Measurements from ENCODE around the gene AKAP8L.

DNA sequence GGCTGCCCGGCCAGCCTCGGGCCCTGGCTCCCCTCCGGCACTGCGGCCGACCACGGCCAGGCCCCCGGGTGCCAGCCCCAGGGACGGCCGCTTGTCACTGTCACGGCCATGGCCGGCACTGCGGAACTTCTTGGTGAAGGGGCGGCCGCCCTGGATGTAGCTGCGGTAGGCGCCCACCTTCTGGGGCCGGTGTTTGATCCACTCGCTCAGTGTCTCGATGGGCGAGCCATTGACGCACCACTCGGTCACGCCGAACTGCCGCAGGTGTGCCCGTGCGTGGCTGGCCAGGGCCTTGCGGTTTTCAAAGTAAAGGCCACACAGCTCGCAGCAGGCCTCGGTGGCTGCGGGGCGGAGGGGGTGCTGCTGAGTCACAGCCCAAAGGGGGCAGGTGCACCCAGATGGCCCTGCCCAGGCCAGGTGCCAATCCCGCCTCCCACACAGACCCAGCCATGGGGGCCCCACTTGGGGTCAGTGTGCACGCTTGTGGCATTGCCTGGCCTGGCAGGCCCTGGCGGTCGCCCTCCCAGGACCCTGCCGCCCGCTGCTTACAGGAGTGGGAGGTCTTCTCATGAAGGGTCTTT is 6.0 kb upstream of the AKAP8L start:
- no peak for TF ChIP-seq EZH2 (IDR thresholded peaks at IDR 0.05; ENCODE audit: insufficient read depth, poor library complexity, severe bottlenecking)
- TF ChIP-seq EZH2phosphoT487 (IDR thresholded peaks at IDR 0.05; ENCODE audit: insufficient read depth, low read depth): no peak
